Measurements from ENCODE around the gene PAK1.

PAK1 gene

DNA sequence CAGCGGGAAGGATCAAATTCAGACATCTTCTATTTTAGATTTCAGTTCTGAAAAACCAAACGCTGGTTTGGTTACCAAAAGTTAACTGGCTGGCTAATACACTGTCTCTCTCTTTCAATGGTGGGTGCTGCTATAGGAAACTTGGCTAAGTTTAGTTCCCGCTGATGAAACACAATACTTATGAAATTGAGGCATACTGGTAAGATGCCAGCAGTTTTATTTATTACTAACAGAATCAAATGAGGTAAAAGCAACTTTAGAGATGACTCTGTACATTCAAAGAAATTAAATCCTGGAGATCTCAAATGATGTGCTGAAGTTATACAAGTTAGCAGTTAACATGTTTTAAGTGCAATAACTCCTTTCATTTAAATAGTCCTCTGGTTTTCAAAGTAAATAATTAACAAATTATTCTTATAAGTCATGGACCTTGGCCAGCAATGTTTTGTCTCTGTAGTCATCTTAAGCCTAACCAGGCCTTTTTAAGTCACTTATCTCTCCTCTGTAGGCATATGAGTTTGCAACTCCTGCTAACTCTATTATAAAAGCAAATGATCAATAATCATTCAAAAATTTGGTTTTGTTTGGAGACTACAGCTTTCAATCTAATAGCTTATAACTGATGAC is 54.8 kb downstream of the PAK1 start:
- H3K27me3 ChIP-seq (ENCODE audit: control insufficient read depth, insufficient read depth, low read length), result no peaks in the 10 kb centered on the region
- no peak overlapping the region for H3K9ac ChIP-seq (ENCODE audit: low read length)
- no peaks in the 10 kb centered on the region for H3K9me3 ChIP-seq (ENCODE audit: control insufficient read depth, insufficient read depth, low read depth, low read length)
- no peak overlapping the region for H3K4me3 ChIP-seq (ENCODE audit: low read depth, low read length)
- H3K4me1 ChIP-seq (ENCODE audit: control insufficient read depth, insufficient read depth, low read length), result peaks cover 54% of the 10 kb centered on the region
- H3K27ac ChIP-seq (ENCODE audit: low read depth, low read length), result no peak overlapping the region
- H3K36me3 ChIP-seq (ENCODE audit: control insufficient read depth, insufficient read depth, low read length), result no peaks in the 10 kb centered on the region

DNA sequence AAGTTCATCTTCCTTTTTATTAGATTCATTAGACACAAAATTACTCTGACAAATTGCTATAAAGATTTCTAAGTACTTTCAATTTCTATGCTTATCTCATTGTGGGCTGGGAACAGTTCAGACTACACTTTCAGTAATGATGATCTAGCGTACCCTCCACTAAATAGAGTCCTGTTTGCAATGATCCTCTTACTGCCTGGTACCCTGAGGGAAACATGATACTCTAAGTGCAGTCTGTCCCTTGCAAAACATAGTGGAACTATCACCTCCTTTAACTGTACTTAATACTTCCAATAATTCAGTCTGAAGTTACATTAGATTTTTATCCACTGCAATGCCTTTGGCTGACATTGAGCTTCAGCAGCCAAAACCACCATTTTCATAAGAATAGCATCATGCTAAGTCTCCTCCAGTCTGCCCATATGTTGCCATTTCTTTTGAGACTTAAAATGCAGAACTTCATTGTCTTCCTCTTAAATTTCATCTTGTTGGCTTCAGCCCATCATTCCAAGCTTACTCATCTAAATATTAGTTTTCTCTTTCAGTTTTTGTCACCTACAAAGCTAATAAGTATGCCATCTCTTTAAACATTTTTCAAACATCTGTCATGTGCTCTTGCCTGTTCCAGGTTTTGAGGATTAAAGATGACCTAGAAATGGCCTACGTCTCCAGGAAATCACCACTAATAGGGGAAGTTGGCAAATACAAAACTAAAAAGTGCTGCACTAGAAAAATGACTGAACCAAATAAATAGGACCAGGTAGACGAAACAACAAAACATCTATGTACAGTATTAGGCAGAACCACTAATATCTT is 55.5 kb downstream of the PAK1 start:
- no peaks in the 10 kb centered on the region for H3K27me3 ChIP-seq (ENCODE audit: control insufficient read depth, insufficient read depth, low read length)
- H3K9ac ChIP-seq (ENCODE audit: low read length), result no peak overlapping the region
- peaks cover 52% of the 10 kb centered on the region for H3K4me1 ChIP-seq (ENCODE audit: control insufficient read depth, insufficient read depth, low read length)
- H3K27ac ChIP-seq (ENCODE audit: low read depth, low read length), result no peak overlapping the region
- no peak overlapping the region for H3K4me3 ChIP-seq (ENCODE audit: low read depth, low read length)
- H3K9me3 ChIP-seq (ENCODE audit: control insufficient read depth, insufficient read depth, low read depth, low read length), result no peaks in the 10 kb centered on the region
- no peaks in the 10 kb centered on the region for H3K36me3 ChIP-seq (ENCODE audit: control insufficient read depth, insufficient read depth, low read length)

DNA sequence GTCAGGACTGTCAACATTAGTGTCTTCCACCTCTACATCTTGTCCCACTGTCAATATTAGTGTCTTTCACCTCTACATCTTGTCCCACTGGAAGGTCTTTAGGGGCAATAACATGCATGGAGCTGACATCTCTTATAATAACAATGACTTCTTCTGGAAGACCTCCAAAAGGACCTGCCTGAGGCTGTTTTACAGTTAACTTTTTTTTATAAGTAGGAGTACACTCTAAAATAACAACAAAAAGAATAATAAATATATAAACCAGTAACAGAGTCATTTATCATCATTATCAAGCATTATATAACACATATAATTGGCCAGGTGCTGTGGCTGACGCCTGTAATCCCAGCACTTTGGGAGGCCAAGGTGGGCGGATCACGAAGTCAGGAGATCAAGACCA is 57.5 kb downstream of the PAK1 start:
- no peaks in the 10 kb centered on the region for H3K9me3 ChIP-seq (ENCODE audit: control insufficient read depth, insufficient read depth, low read depth, low read length)
- no peak overlapping the region for H3K27ac ChIP-seq (ENCODE audit: low read depth, low read length)
- peaks cover 59% of the 10 kb centered on the region for H3K4me1 ChIP-seq (ENCODE audit: control insufficient read depth, insufficient read depth, low read length)
- no peak overlapping the region for H3K4me3 ChIP-seq (ENCODE audit: low read depth, low read length)
- no peaks in the 10 kb centered on the region for H3K36me3 ChIP-seq (ENCODE audit: control insufficient read depth, insufficient read depth, low read length)
- H3K9ac ChIP-seq (ENCODE audit: low read length), result no peak overlapping the region
- no peaks in the 10 kb centered on the region for H3K27me3 ChIP-seq (ENCODE audit: control insufficient read depth, insufficient read depth, low read length)

DNA sequence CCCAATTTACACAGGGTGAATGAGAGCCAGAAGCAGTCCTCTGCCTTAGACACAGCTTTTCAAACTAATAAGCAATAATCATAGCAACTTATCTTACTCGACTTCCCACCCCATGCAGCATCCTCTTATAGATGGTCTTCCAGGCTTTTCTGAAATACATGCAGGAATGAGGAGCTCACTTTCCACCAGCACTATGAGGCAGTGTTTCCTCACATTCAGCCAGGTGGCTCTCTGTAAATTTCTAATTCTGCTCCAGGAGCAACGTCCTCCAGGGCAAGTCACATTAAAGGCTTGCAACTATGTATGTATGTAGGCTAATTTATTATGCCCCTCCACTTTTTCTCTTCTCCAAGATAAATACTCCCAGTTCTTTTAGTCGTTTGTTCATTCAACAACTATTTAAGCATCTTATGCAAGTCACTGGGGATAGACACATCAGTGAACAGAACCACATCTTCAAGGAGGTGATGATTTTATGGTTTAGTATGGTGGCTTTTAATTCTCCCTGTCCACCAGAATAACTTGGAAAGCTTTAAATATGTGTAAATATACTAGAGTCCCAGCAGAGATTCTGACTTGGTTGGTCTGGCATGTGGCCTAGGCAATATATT is 59.9 kb downstream of the PAK1 start:
- H3K27ac ChIP-seq (ENCODE audit: low read depth, low read length), result no peak overlapping the region
- H3K36me3 ChIP-seq (ENCODE audit: control insufficient read depth, insufficient read depth, low read length), result no peaks in the 10 kb centered on the region
- no peaks in the 10 kb centered on the region for H3K9me3 ChIP-seq (ENCODE audit: control insufficient read depth, insufficient read depth, low read depth, low read length)
- no peaks in the 10 kb centered on the region for H3K27me3 ChIP-seq (ENCODE audit: control insufficient read depth, insufficient read depth, low read length)
- H3K9ac ChIP-seq (ENCODE audit: low read length), result no peak overlapping the region
- peaks cover 51% of the 10 kb centered on the region for H3K4me1 ChIP-seq (ENCODE audit: control insufficient read depth, insufficient read depth, low read length)
- no peak overlapping the region for H3K4me3 ChIP-seq (ENCODE audit: low read depth, low read length)

DNA sequence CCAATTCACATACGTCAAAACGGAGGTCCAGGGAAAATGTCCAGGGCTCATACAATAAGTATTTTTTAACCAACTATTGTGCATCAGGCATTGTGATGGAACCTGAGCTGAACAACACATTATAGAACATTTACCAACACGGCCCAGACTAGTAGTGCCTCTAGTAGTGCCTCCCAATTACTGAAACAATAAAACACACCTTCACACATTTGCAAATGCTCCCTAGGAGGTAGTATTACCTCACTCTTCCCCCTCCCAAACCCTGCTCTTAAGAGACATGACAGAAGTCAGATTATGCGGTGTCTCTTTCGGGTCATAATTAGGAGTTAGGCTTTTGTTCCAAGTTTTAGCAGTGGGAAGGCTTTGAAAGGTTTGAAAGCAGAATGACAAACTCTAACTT is 61.1 kb downstream of the PAK1 start:
- Histone ChIP-seq H3K36me3 (ENCODE audit: control insufficient read depth, insufficient read depth, low read length) (no peaks in the 10 kb centered on the region), H3K9ac (ENCODE audit: low read length) (no peak overlapping the region), H3K4me1 (ENCODE audit: control insufficient read depth, insufficient read depth, low read length) (peaks cover 54% of the 10 kb centered on the region), H3K27ac (ENCODE audit: low read depth, low read length) (no peak overlapping the region), H3K9me3 (ENCODE audit: control insufficient read depth, insufficient read depth, low read depth, low read length) (no peaks in the 10 kb centered on the region), H3K4me3 (ENCODE audit: low read depth, low read length) (peak overlapping the region; percentile 63; the same call in 1 of the 2 replicates), H3K27me3 (ENCODE audit: control insufficient read depth, insufficient read depth, low read length) (no peaks in the 10 kb centered on the region)

DNA sequence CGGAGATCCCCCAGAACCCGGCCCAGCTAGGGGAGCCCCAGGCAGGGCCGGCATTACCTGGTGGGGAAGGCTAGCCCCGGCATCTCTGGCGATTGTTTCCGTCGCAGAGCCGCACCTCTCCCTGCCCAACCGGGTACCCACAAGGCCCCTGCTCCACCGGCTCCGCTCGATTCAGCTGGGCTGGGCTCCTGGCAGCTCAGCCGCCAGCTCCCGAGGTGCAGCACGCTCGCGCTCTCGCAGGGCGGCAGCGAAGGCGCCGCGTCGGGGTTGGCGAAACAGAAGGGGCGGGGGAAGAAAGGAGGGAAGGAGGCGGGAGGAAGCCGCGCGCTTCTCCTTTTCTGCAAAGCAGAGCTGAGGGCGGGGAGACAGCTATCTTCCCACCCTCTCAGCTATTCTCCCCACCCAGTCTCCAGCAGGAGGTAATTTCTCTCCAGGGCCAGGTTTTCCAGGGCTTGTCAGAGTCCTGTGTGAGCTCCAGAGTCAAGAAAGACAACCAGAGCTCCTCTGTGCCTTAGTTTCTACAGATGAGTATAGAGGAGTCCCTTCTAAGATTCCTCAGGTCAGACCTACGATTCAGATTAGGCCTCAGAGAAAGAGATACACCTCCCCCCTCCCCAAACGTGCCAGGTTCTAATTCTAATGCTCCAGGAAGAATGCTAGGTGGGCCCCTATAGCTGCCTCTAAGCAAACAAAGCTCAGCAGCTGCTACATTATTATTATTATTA is 62.0 kb downstream of the PAK1 start:
- Histone ChIP-seq H3K9ac (ENCODE audit: low read length) (peak overlapping the region; percentile 78), H3K4me3 (ENCODE audit: low read depth, low read length) (peak overlapping the region; percentile 63), H3K27ac (ENCODE audit: low read depth, low read length) (peak overlapping the region; percentile 61; the same call in 1 of the 2 replicates), H3K4me1 (ENCODE audit: control insufficient read depth, insufficient read depth, low read length) (peaks cover 62% of the 10 kb centered on the region), H3K27me3 (ENCODE audit: control insufficient read depth, insufficient read depth, low read length) (no peaks in the 10 kb centered on the region), H3K9me3 (ENCODE audit: control insufficient read depth, insufficient read depth, low read depth, low read length) (no peaks in the 10 kb centered on the region), H3K36me3 (ENCODE audit: control insufficient read depth, insufficient read depth, low read length) (no peaks in the 10 kb centered on the region)

DNA sequence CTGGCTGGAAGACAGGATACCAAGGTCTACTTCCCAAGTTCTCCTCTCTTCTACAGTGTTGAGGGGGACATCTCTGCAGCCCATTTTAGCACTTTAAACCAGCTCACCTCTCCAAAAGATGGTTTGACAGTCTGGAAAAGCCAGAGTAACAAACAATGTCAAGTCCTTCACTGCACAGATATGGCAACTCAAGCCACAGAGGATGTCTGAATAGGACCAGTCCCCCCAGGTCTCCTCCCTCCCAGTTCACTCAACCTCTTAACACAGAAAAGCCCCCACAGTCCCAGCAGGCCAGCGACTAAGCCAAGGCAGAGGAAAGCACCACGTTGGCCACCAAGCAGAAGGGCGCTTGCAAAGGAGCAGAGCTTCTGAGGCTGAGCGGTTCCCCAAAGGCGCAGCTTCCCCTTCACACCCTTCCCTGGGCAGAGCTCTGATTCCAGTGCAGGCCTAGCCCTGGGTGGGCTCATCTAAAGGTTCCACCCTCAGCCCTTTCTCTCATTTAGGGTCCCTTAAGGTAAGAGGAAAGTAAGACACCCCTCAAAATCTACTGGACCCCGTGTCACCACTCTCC is 62.7 kb downstream of the PAK1 start:
- Histone ChIP-seq H3K36me3 (ENCODE audit: control insufficient read depth, insufficient read depth, low read length) (no peaks in the 10 kb centered on the region), H3K27ac (ENCODE audit: low read depth, low read length) (peak overlapping the region; percentile 61; the same call in 1 of the 2 replicates), H3K4me3 (ENCODE audit: low read depth, low read length) (peak overlapping the region; percentile 63), H3K4me1 (ENCODE audit: control insufficient read depth, insufficient read depth, low read length) (peaks cover 62% of the 10 kb centered on the region), H3K27me3 (ENCODE audit: control insufficient read depth, insufficient read depth, low read length) (no peaks in the 10 kb centered on the region), H3K9ac (ENCODE audit: low read length) (peak overlapping the region; percentile 78), H3K9me3 (ENCODE audit: control insufficient read depth, insufficient read depth, low read depth, low read length) (no peaks in the 10 kb centered on the region)

DNA sequence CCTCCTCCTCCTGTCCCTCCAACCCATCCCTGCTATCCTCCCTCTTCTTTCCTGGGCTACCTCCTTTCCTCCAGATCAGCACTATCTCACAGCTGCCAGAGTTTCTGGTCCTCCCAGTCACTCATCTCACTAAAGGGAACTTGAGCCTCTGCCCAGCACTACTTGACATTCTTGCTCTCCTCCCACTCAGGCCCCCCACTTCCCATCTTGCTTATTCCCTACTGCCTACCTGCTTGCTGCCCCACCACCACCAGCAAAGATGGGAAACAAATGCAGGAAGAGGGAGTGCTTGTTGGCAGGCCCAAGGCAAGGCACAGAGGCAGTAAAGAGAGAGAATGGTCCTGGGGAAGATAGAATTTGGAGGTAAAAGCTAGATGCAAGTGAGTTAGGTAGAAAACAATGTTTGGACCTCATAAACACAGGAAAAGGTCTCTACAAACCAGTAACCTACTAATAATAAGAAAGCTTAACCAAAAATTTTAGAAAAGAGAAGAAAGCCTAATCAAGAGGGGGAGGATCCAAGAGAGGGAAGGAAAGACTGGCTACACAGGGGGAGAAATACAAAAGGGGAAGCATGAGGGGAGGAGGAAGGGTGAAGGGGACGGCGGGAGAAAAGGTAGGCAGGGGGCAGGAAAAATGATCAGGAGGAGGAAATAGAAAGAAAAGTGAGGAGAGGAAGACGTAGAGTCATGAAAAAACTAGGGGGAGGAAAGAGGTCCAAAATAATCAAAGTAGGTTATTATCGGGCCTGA is 63.6 kb downstream of the PAK1 start:
- no peak overlapping the region for H3K27ac ChIP-seq (ENCODE audit: low read depth, low read length)
- H3K9ac ChIP-seq (ENCODE audit: low read length), result no peak overlapping the region
- no peaks in the 10 kb centered on the region for H3K27me3 ChIP-seq (ENCODE audit: control insufficient read depth, insufficient read depth, low read length)
- peaks cover 60% of the 10 kb centered on the region for H3K4me1 ChIP-seq (ENCODE audit: control insufficient read depth, insufficient read depth, low read length)
- H3K36me3 ChIP-seq (ENCODE audit: control insufficient read depth, insufficient read depth, low read length), result no peaks in the 10 kb centered on the region
- H3K9me3 ChIP-seq (ENCODE audit: control insufficient read depth, insufficient read depth, low read depth, low read length), result no peaks in the 10 kb centered on the region
- peak overlapping the region; percentile 63 for H3K4me3 ChIP-seq (ENCODE audit: low read depth, low read length)

DNA sequence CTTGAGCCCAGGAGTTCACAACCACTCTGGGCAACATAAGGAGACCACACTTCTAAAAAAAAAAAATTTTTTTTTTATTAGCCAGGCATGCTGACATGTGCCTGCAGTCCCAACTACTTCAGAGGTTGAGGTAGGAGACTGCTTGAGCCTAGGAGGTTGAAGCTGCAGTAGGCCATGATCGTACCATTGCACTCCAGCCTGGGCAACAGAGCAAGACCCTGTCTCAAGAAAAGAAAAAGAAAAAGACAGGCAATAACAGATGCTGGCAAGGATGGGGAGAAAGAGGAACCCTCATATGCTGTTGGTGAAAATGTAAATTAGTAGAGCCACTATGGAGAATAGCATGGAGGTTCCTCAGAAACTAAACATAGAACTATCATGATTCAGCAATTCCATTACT is 64.8 kb downstream of the PAK1 start:
- Histone ChIP-seq H3K9me3 (ENCODE audit: control insufficient read depth, insufficient read depth, low read depth, low read length) (no peaks in the 10 kb centered on the region), H3K27ac (ENCODE audit: low read depth, low read length) (no peak overlapping the region), H3K4me1 (ENCODE audit: control insufficient read depth, insufficient read depth, low read length) (peaks cover 54% of the 10 kb centered on the region), H3K36me3 (ENCODE audit: control insufficient read depth, insufficient read depth, low read length) (peaks cover 4% of the 10 kb centered on the region; the same call in 1 of the 2 replicates), H3K9ac (ENCODE audit: low read length) (no peak overlapping the region), H3K4me3 (ENCODE audit: low read depth, low read length) (no peak overlapping the region), H3K27me3 (ENCODE audit: control insufficient read depth, insufficient read depth, low read length) (no peaks in the 10 kb centered on the region)

DNA sequence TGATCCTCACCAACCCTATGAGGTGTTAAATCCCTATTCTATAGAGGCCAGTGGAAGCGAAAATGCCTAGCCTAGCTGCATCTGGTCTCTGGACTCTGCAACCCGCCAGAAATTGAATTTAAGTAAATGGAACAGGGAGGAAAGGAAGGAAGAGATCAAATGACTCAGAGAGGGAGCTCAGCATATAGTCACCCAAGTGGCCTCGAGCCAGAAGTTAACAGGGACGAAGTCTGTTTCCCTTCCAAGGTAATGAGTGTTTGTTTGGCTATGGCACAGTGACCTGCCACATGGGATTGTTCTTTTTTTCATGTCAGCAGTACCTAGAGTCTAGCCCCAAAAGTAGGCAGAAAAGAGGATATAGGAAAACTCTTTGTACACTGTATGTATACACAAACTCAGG is 66.3 kb downstream of the PAK1 start:
- H3K27me3 ChIP-seq (ENCODE audit: control insufficient read depth, insufficient read depth, low read length), result no peaks in the 10 kb centered on the region
- peaks cover 4% of the 10 kb centered on the region; the same call in 1 of the 2 replicates for H3K36me3 ChIP-seq (ENCODE audit: control insufficient read depth, insufficient read depth, low read length)
- no peak overlapping the region for H3K4me3 ChIP-seq (ENCODE audit: low read depth, low read length)
- H3K9ac ChIP-seq (ENCODE audit: low read length), result no peak overlapping the region
- H3K27ac ChIP-seq (ENCODE audit: low read depth, low read length), result no peak overlapping the region
- H3K9me3 ChIP-seq (ENCODE audit: control insufficient read depth, insufficient read depth, low read depth, low read length), result no peaks in the 10 kb centered on the region
- peaks cover 50% of the 10 kb centered on the region for H3K4me1 ChIP-seq (ENCODE audit: control insufficient read depth, insufficient read depth, low read length)

All from HUES6 (cell line).